SK-N-SH (cell line): Measurements from ENCODE around the gene METRNL.

Source experiments
- POLR2AphosphoS5 ChIP-seq: IDR thresholded peaks from 2 replicates; pipeline ENCODE4 v1.6.1; 2012; ENCODE audit warnings: low read depth, low read length
- RFX5 ChIP-seq: IDR thresholded peaks from 2 replicates; pipeline ENCODE4 v1.6.1; 2012; ENCODE audit warnings: mild to moderate bottlenecking, improper control_type of control experiment, low read length
- TEAD4 ChIP-seq: IDR thresholded peaks from 2 replicates; pipeline ENCODE4 v1.4.0; 2012; ENCODE audit warnings: mild to moderate bottlenecking, borderline replicate concordance; ENCODE audit not compliant: insufficient read depth
- TF ChIP-seq, protein P1 (sequence below): fragments of 200-600 bp; sonication (generic); IDR thresholded peaks from 2 replicates; pipeline ENCODE4 v1.6.1; 2017; ENCODE audit warnings: antibody characterized with exemption, mild to moderate bottlenecking, moderate library complexity

DNA sequence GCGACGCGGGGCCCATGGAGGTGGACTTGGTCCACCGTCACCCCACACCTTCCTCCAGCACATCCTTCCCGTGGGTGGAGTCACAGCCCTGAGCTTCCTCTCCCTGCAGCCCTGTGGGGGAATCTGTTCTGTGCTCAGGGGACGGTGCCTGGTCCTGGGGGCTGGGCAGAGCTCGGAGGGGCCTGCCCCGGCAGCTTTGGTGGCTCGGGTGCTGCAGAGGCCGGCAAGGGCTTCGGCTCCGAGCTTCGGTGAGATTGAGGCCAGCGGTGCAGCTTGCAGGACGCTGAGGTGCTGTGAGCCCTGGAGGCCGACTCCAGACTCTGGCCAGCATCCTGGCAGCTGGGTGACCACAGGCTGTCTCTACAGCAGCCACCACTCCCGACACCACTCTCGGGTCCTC is 36.4 kb downstream of the METRNL start:
- no peak for TF ChIP-seq POLR2AphosphoS5
- no peak for TF ChIP-seq RFX5
- TF ChIP-seq, protein P1, sequence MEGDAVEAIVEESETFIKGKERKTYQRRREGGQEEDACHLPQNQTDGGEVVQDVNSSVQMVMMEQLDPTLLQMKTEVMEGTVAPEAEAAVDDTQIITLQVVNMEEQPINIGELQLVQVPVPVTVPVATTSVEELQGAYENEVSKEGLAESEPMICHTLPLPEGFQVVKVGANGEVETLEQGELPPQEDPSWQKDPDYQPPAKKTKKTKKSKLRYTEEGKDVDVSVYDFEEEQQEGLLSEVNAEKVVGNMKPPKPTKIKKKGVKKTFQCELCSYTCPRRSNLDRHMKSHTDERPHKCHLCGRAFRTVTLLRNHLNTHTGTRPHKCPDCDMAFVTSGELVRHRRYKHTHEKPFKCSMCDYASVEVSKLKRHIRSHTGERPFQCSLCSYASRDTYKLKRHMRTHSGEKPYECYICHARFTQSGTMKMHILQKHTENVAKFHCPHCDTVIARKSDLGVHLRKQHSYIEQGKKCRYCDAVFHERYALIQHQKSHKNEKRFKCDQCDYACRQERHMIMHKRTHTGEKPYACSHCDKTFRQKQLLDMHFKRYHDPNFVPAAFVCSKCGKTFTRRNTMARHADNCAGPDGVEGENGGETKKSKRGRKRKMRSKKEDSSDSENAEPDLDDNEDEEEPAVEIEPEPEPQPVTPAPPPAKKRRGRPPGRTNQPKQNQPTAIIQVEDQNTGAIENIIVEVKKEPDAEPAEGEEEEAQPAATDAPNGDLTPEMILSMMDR: no peak
- TF ChIP-seq TEAD4: no peak
